Endothelial cell of umbilical vein (primary cell): ENCODE data around the gene NFKB1. TPM values are rescaled to one million over a fixed set of nuclear protein-coding genes. Genes with fewer than 3 reads are reported as not detected.

Experiments
- BruUV-seq: library from RNA; stranded (reverse); fragments of 400-500 nt; replicated peaks from 2 replicates; lab custom pipeline; 2021; lab: Mats Ljungman, UMichigan
- CTCF ChIA-PET: fragments of 300-600, 350-600 bp; sonication (Branson Sonifier 250); formaldehyde crosslinking; loops from one replicate; lab custom pipeline; 2021; ENCODE audit warnings: antibody characterized with exemption, inconsistent platforms; lab: Charles Lee
- POLR2A ChIA-PET: fragments of 300-600, 350-600 bp; sonication (Branson Sonifier 250); formaldehyde crosslinking; loops from one replicate; lab custom pipeline; 2021; ENCODE audit warnings: antibody characterized with exemption, inconsistent platforms; lab: Charles Lee
- DNase-seq: peaks from one replicate; pipeline ENCODE4 v3.0.0-alpha.2; 2011; ENCODE audit warnings: low read depth, low spot score
- FAIRE-seq: peaks from 2 replicates; lab custom pipeline; 2011; peaks lifted over from hg19 to GRCh38; lab: Jason Lieb, UNC
- H2AFZ ChIP-seq: 2 replicates; pipeline ENCODE4 v1.6.0; 2012; ENCODE audit warnings: low read depth, low read length, control low read depth, inconsistent platforms
- H3K27ac ChIP-seq: 2 replicates; pipeline ENCODE4 v1.5.1; 2011; ENCODE audit warnings: low read depth, mild to moderate bottlenecking, control low read depth, low read length, moderate library complexity; ENCODE audit not compliant: insufficient read depth
- H3K27me3 ChIP-seq, 2 experiments: 2 replicates each; pipeline versions ENCODE4 v1.6.0 to v1.6.1; 2011; ENCODE audit warnings: low read length in 2 of 2, mixed read lengths in 1 of 2; ENCODE audit not compliant: control insufficient read depth in 2 of 2, insufficient read depth in 2 of 2
- H3K36me3 ChIP-seq, 2 experiments: 2 replicates in 1 of 2; 3 replicates in 1 of 2; pipeline ENCODE4 v1.5.1; 2011; ENCODE audit warnings: low read length in 2 of 2, mild to moderate bottlenecking in 1 of 2, moderate library complexity in 1 of 2; ENCODE audit not compliant: control insufficient read depth in 2 of 2, insufficient read depth in 2 of 2; ENCODE audit errors: extremely low read depth in 1 of 2
- H3K4me1 ChIP-seq: 3 replicates; pipeline ENCODE4 v1.5.1; 2011; ENCODE audit warnings: mild to moderate bottlenecking, low read length; ENCODE audit not compliant: control insufficient read depth, insufficient read depth; ENCODE audit errors: extremely low read depth
- H3K4me2 ChIP-seq: 2 replicates; pipeline ENCODE4 v1.6.1; 2011; ENCODE audit warnings: low read length, control low read depth, mixed read lengths; ENCODE audit not compliant: insufficient read depth
- H3K4me3 ChIP-seq, 3 experiments: fragments of 200-600 bp in 1 of 3; sonication (generic), shearing (Covaris generic) in 1 of 3; replicated peaks in 1 of 3; 2 replicates each; pipeline ENCODE4 v1.5.1; 2011 to 2016; ENCODE audit warnings: control low read depth in 3 of 3, low read length in 3 of 3, mild to moderate bottlenecking in 2 of 3, inconsistent platforms in 1 of 3, low read depth in 1 of 3, moderate library complexity in 1 of 3; ENCODE audit not compliant: insufficient read depth in 1 of 3
- H3K79me2 ChIP-seq: 2 replicates; pipeline ENCODE4 v1.6.0; 2012; ENCODE audit warnings: low read length, inconsistent platforms; ENCODE audit not compliant: control insufficient read depth, insufficient read depth
- H3K9ac ChIP-seq: replicated peaks from 2 replicates; pipeline ENCODE3; 2011; ENCODE audit warnings: low read length, control low read depth; ENCODE audit not compliant: insufficient read depth; ENCODE audit errors: extremely low read depth
- H3K9me1 ChIP-seq: replicated peaks from 3 replicates; pipeline ENCODE4 v1.6.0; 2011; ENCODE audit warnings: mild to moderate bottlenecking, low read length; ENCODE audit not compliant: control insufficient read depth, insufficient read depth; ENCODE audit errors: extremely low read depth
- H3K9me3 ChIP-seq: replicated peaks from 2 replicates; pipeline ENCODE4 v1.5.1; 2012; ENCODE audit warnings: low read length, inconsistent platforms; ENCODE audit not compliant: control insufficient read depth, insufficient read depth
- H4K20me1 ChIP-seq: replicated peaks from 2 replicates; pipeline ENCODE3; 2011; ENCODE audit warnings: mild to moderate bottlenecking, low read length; ENCODE audit not compliant: control insufficient read depth, insufficient read depth; ENCODE audit errors: extremely low read depth
- EZH2 ChIP-seq: IDR thresholded peaks from 2 replicates; pipeline ENCODE4 v1.6.1; 2012; ENCODE audit warnings: borderline replicate concordance, low read depth, mild to moderate bottlenecking, moderate library complexity, low read length, inconsistent platforms; ENCODE audit not compliant: severe bottlenecking
- FOS ChIP-seq: IDR thresholded peaks from 2 replicates; pipeline ENCODE4 v1.6.1; 2011; ENCODE audit warnings: mild to moderate bottlenecking, low read length, moderate library complexity, borderline replicate concordance; ENCODE audit not compliant: insufficient read depth
- GATA2 ChIP-seq: IDR thresholded peaks from 2 replicates; pipeline ENCODE4 v1.7.0; 2011; ENCODE audit warnings: low read depth, mild to moderate bottlenecking, moderate library complexity, mixed read lengths, low read length; ENCODE audit not compliant: insufficient read length, insufficient read depth
- JUN ChIP-seq: IDR thresholded peaks from 2 replicates; pipeline ENCODE4 v1.6.1; 2011; ENCODE audit warnings: borderline replicate concordance, low read depth; ENCODE audit not compliant: insufficient read length, insufficient read depth
- MYC ChIP-seq: IDR thresholded peaks from one replicate; pipeline ENCODE4 v1.6.1; 2011; ENCODE audit warnings: mild to moderate bottlenecking, low read depth, low read length
- POLR2A ChIP-seq: IDR thresholded peaks from 2 replicates; pipeline ENCODE4 v1.6.1; 2012; ENCODE audit warnings: low read depth, mild to moderate bottlenecking, control low read depth, low read length
- POLR2AphosphoS5 ChIP-seq: IDR thresholded peaks from 2 replicates; pipeline ENCODE4 v1.6.1; 2012; ENCODE audit warnings: low read depth, mild to moderate bottlenecking, control low read depth, low read length, moderate library complexity; ENCODE audit not compliant: insufficient read depth
- dilution Hi-C: fragments of 300-500 bp; cut with MboI; formaldehyde crosslinking; loops from one replicate; pipeline ENCODE4 v1.15.0; 2019; ENCODE audit warnings: low sequenced_read_pairs; ENCODE audit not compliant: extremely low pct_ligation_motif_present
- intact Hi-C: fragments of 100-400 bp; cut with micrococcal nuclease; formaldehyde crosslinking; loops from one replicate; pipeline ENCODE4 v1.10.0; 2022
- polyA plus RNA-seq, 4 experiments: library from polyadenylated mRNA; depleted of rRNA in 3 of 4; stranded (reverse) in 3 of 4; unstranded in 1 of 4; fragments of >200 nt; gene quantifications; 2 replicates each; pipeline versions ENCODE4 v1.2.1 to v1.2.3, GENCODE V29; 2011 to 2012; ENCODE audit warnings: missing spikeins in 1 of 4
- total RNA-seq: library from RNA; stranded (reverse); gene quantifications from 2 replicates; pipeline ENCODE4 v1.2.3, GENCODE V29; 2021
- TF ChIP-seq, protein P1 (sequence below), 2 donors: IDR thresholded peaks; 1 replicate in 1 of 2; 2 replicates in 1 of 2; pipeline ENCODE4 v1.5.1; 2011; ENCODE audit warnings: low read length in 2 of 2, mild to moderate bottlenecking in 2 of 2, moderate library complexity in 2 of 2, control low read depth in 1 of 2, inconsistent platforms in 1 of 2, low read depth in 1 of 2; ENCODE audit not compliant: insufficient read depth in 1 of 2; ENCODE audit errors: extremely low read depth in 1 of 2
- TF ChIP-seq, protein P2 (sequence below): IDR thresholded peaks from 2 replicates; pipeline ENCODE4 v1.6.1; 2011; ENCODE audit not compliant: insufficient read depth, insufficient read length

NFKB1 gene
- total and polyA plus RNA-seq, 2 donors (not counting 3 experiments of a cell fraction or from before 2014, with no cell fraction given): 21.3 to 41.4 TPM

DNA sequence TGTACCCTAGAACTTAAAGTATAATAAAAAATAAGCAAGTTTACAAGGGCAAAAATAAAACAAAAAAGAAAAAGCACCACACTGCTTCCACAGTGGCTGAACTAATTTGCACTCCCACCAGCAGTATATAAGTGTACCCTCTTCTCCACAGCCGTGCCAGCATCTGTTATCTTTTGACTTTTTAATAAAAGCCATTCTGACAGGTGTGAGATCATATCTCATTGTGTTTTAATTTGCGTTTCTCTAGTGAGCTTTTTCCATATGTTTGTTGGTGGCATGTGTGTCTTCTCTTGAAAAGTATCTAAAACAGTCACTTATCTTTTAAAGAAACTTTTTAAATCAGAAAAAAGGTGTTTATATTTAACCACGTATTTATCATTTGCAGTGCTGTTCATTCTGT, 71.3 kb downstream of the NFKB1 start:
- intact Hi-C loops: no loop called here
- BruUV-seq: no TSS peak
- CTCF ChIA-PET: no interaction called here

More for the DNA sequence above, 71.3 kb downstream of the NFKB1 start:
- FAIRE-seq: no peak
- Histone ChIP-seq H3K79me2 (peaks cover 6% of the 10 kb centered on the region), H3K4me1 (peaks cover 14% of the 10 kb centered on the region), H3K27ac (no peak overlapping the region), H3K9me3 (no peaks in the 10 kb centered on the region), H3K4me3 (no peak overlapping the region), H3K27me3 (no peaks in the 10 kb centered on the region), H4K20me1 (no peaks in the 10 kb centered on the region), H3K4me2 (no peak overlapping the region), H3K9ac (no peak overlapping the region), H3K9me1 (no peaks in the 10 kb centered on the region), H3K36me3 (peaks cover 0 to 3% of the 10 kb centered on the region in 2 experiments), H2AFZ (no peak overlapping the region)
- no peak for DNase-seq
- dilution Hi-C loops: no loop called here
- POLR2A ChIA-PET: no interaction called here
- no peak for TF ChIP-seq JUN
- TF ChIP-seq POLR2A: no peak
- TF ChIP-seq EZH2: no peak
- no peak for TF ChIP-seq FOS
- no peak for TF ChIP-seq POLR2AphosphoS5
- TF ChIP-seq, protein P1, sequence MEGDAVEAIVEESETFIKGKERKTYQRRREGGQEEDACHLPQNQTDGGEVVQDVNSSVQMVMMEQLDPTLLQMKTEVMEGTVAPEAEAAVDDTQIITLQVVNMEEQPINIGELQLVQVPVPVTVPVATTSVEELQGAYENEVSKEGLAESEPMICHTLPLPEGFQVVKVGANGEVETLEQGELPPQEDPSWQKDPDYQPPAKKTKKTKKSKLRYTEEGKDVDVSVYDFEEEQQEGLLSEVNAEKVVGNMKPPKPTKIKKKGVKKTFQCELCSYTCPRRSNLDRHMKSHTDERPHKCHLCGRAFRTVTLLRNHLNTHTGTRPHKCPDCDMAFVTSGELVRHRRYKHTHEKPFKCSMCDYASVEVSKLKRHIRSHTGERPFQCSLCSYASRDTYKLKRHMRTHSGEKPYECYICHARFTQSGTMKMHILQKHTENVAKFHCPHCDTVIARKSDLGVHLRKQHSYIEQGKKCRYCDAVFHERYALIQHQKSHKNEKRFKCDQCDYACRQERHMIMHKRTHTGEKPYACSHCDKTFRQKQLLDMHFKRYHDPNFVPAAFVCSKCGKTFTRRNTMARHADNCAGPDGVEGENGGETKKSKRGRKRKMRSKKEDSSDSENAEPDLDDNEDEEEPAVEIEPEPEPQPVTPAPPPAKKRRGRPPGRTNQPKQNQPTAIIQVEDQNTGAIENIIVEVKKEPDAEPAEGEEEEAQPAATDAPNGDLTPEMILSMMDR (IDR thresholded peaks at IDR 0.05; ENCODE audit: extremely low read depth in 1 of 2, insufficient read depth in 1 of 2, low read depth in 1 of 2, low read length in 2 of 2): no peak
- no peak for TF ChIP-seq MYC
- no peak for TF ChIP-seq GATA2
- TF ChIP-seq, protein P2, sequence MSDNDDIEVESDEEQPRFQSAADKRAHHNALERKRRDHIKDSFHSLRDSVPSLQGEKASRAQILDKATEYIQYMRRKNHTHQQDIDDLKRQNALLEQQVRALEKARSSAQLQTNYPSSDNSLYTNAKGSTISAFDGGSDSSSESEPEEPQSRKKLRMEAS: no peak
